Muscle of arm (tissue), 12 donors: ENCODE measurements around the gene RFC2. TPM values are rescaled to one million over a fixed set of nuclear protein-coding genes. Genes with fewer than 3 reads are reported as not detected.

ENCODE experiments used
- DNase-seq: peaks from one replicate; pipeline ENCODE4 v3.0.0-alpha.2; 2013
- polyA plus RNA-seq, 12 donors: library from polyadenylated mRNA; unstranded; fragments of 120-200 nt; gene quantifications; one replicate each; pipeline ENCODE4 v1.2.1, GENCODE V29; 2013; ENCODE audit not compliant: insufficient read length in 12 of 12

RFC2 gene
- polyA plus RNA-seq, 12 donors, result 32.0 to 52.5 (median 41.6) TPM; not detected in 1

DNA sequence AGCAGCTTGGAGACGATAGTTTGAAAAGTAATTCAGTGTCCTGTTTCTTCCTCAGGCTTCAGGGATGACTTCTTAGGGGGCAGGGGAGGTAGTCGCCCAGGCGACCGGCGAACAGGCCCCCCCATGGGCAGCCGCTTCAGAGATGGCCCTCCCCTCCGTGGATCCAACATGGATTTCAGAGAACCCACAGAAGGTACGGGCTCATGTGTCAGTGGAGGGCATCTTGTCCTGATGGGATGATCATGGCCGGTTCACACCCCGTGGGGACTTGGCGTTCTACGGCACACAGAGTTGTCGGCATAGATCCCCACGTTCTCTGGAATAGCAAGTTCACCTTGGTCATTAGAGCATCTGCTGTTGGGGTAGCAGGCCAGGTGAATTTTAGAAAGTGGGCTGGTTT, 59.5 kb downstream of the RFC2 start:
- DNase-seq, result no peak

DNA sequence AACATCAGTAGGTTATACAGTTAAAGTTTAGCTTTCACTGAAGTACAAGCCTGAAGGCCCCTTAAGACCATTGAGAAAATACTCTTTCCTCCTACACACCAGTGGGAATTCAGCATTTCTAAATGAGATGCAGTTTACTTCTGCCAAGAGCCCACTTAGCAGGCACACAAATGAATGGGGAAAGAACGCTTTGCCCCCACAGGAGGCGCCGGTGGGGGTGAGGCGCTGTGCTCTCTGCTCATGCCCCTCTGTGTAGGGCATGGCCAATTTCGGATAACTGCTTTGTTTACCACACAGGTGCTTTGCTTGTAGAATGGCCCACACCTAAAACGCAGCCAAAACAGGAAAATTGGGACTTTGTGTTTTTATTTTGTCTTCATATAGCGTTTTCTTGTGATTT, 60.3 kb downstream of the RFC2 start:
- no peak for DNase-seq

DNA sequence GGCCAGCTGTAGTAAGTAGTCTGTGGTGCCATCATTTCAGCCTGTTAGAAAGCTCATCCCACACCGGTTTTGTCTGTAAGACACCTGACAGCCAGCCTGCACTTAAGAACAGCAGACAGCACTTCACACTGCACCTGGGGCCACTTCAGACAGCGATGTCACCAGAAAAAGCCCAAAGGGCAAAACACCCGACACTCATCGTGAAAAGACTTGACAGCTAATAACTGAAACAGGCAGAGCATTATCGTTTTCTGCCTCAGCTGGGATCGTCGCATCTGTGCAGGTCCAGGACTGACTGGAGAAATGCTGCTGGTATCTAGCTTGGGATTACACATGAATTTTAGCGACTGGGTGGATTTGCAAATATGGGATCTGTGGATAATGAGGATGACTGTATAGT, 61.1 kb downstream of the RFC2 start:
- no peak for DNase-seq

DNA sequence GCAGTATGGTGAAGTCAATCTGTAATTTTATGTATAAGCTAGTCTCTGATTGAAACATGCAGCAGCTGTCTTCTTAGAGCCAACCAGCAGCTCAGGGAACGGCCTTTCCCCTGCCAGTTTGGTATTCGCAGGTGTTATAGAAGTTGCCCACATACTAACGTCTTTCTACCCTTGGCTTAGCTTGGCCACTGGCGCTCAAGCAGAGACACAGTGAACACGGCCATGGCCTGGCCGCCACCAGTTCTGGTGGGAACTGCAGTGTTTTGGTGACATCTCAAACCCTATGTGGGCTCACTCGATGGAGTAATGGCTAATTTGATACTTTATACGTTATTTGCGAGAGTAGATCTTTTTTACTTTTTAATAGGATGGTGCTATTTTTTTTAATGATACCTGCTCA, 63.0 kb downstream of the RFC2 start:
- DNase-seq, result no peak

DNA sequence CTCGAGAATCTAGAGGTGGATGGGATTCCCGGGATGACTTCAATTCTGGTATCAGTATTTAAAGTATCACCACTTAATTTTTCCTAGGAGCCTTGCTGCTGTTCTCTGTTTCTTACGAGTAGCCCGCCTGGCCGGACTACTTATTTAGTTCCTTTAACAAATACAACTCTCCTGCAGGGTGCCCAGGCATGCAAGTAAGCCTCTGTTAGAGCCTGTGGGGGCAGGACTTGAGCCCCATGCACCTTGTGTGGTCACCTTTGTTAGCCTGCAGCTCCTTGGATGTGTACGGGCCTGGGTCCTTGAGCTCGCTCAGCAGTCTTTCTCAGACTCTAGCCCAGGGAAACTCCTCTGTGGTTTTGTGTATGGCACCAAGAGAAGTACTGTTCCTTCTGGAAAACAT, 63.9 kb downstream of the RFC2 start:
- DNase-seq, result no peak

DNA sequence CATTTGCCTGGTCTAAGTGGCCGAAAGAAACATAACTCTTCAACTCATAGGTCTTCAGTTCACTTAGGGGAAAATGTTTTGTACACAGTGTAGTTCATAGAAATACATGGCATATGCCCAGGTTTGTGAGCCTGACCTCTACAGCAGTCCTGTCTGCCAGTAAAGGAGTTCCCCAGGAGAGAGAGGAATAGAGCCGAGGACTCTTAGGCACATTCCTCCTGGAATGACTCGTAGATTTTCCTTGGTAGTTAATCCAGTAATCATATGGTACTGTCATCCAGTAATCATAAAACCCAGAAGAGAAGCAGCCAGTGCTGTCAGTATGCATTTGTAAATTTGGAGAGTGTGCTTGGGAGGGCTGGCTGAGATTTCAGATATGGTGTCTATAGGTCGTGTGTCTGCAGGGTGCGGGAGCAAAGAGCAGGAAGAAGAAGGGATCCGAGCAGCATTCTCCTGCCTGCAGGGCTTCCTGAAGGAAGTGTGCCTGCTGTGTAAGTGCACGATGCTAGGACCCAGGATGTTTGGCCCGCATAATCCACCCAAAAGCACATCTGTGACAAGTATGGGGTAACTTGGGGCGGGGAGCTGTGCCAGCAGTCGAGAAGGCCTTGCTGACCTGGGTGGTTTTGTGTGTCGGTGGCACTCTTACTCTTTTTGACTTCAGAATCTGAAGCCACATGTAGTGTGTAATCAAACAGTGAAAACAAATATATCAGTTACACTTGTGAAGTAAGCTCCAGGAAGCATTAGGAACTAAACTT, 66.1 kb downstream of the RFC2 start:
- no peak for DNase-seq

DNA sequence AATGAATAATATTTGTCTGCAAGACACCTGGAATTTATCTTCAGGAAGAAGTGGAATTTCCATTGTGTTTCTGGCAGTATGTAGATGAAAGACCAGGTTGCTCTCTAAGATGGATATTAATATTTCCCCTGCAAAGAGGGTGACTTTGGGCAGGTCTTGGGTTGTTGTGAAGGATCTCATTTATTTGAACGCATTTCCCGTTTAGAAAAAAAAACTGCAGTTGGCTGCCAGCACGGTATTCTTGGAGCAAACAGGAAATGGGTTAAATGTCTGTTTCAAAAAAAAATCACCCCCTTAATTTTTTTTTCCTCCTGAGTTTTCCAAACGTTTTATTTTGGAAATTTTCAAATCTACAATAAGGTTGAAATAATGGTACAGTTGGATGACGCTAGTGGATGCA, 68.6 kb downstream of the RFC2 start:
- DNase-seq, result no peak

DNA sequence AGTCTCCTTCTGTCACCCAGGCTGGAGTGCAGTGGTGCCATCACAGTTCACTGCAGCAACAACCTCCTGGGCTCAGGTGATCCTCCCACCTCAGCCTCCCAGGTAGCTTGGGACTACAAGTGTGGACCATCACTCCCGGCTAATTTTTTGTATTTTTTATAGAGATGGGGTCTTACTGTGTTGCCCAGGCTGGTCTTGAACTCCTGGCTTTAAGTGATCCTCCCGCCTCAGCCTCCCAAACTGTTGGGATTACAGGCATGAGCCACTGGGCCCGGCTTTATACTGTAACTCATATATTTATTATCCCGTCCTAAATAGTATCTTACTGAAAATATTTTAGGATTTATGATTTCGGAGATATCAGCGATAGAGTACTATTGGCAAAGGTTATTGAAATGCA, 69.2 kb downstream of the RFC2 start:
- no peak for DNase-seq

DNA sequence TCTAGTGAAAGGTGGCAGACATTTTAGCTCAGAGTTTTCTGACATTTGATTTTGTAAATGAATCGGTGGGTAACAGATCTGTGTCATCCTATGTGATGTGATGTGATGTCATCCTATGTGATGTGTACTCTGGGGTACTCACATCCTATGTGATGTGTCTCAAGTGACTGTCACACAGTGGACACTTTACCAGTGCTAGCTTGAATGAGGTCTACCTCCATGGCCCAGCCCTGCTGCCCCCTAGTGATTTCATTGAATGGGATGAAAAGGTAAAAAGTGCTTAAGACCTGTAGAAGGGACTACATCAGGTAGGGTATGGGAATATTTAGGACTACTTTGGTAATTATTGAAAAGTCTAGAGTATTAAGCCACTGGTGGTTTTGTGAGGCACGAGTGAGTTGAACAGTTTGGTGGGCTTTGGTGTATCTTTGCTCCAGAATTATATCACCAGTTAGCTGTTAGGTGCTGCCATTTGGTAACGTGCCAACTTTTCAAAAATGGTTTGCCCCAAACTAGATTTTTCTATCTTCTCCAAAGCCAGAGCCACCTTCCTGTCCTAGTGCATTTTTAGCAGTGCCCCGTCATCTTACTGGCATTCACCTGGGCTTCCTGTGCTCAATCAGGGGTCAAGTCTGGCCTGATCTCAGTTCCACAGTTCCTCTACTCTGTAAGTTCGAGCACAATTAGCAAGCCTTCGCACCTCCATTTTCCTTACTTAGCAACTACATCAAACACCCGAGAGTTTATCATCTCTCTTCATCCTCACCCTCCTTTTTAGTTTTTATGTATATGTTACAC, 70.3 kb downstream of the RFC2 start:
- DNase-seq, result no peak

DNA sequence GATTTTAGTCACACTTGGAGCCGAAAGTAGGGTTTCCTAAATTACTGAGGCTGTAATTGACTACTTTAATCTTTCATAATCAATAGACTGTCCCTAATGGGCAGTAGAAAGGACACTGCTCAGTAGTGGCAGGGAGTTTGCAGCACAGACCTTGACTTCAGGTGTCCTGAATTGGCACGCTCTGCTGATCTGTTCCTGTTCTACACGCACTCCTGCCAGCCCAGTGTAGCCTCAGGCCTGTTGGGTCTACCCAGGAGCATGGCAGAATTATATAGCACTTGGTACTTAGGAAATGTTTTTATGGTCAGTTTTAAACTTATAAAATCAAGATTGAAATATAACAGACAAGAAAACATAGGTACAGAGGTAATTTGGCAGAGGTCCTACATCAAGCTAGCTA, 71.1 kb downstream of the RFC2 start:
- DNase-seq, result no peak

DNA sequence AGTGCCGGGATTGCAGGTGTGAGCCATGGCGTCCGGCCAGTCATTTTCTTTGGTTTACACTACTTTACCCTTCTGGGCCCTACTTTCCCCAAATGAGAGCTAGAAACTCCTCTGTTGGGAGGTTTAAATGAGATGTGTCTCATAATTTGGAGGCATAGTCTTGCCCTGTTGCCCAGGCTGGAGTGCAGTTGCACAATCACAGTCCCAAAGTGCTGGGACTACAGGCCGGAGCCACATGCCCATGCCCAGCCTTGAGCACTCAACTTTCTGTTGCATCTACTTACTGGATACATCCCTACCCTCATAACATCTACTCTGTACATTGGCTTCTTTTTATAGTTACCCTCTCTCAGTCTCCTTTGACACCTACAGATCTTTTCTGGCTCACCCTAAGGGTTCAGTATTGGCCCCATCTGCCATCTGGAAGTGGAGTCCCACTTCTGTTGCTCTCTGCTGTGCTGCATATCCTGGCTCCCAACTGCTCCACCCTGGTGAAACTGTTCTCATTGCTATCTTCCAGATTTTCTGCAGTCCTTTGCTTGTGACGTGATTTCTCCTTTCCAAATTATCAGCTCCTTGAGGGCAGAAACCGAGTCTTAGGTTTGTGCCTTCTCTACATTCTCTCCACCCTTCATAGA, 71.6 kb downstream of the RFC2 start:
- DNase-seq, result no peak

DNA sequence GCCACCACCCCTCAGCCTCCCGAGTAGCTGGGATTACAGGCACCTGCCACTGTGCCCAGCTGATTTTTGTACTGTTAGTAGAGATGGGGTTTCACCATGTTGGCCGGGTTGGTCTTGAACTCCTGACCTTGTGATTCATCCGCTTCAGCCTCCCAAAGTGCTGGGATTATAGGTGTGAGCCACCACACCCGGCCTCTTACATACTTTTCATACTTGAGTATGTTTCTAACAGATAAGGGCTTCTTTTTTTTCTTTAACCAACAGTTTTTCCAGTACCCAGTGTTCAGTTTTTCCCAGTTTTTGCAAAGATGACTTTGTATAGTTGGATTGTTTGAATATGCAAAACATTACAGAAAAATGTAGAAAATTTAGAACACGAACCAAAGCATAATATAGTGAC, 72.4 kb downstream of the RFC2 start:
- DNase-seq, result no peak

Other genes starting within 250 kb of the RFC2 start
- gene ELN, start 226.2 kb downstream of the RFC2 start, polyA plus RNA-seq, result 100 to 1,000 TPM in 6 of 12 donors, 10 to 100 TPM in 5, not detected in 1; 67.0 to 192 (median 103) TPM
- gene LIMK1, start 170.6 kb downstream of the RFC2 start, polyA plus RNA-seq, result 10 to 100 TPM in 10 of 12 donors, 1 to 10 TPM in 1, not detected in 1; 9.6 to 34.0 (median 14.5) TPM
- 100 to 1,000 TPM; 170 to 283 (median 213) TPM for gene EIF4H, start 80.0 kb downstream of the RFC2 start, polyA plus RNA-seq
- 1 to 10 TPM in 10 of 12 donors, not detected in 2; 2.2 to 8.5 (median 3.5) TPM for gene LAT2, start 44.4 kb downstream of the RFC2 start, polyA plus RNA-seq
- gene CLIP2, start 35.0 kb upstream of the RFC2 start, polyA plus RNA-seq, result 10 to 100 TPM in 11 of 12 donors, not detected in 1; 12.1 to 30.6 (median 16.9) TPM
- 10 to 100 TPM in 11 of 12 donors, not detected in 1; 31.8 to 55.0 (median 46.8) TPM for gene GTF2IRD1, start 199.5 kb upstream of the RFC2 start, polyA plus RNA-seq